Nephron (organoid): ENCODE data around the gene VAV2.

Experiments used
- H3K27ac Mint-ChIP-seq, 3 experiments: 2 replicates each; pipeline ENCODE4 v1.8.0; 2020; ENCODE audit warnings: mixed read lengths in 3 of 3, mild to moderate bottlenecking in 2 of 3, moderate library complexity in 1 of 3
- H3K27me3 Mint-ChIP-seq: 2 replicates; pipeline ENCODE4 v1.8.0; 2021; ENCODE audit warnings: low read depth, mild to moderate bottlenecking, moderate library complexity, mixed read lengths
- H3K36me3 Mint-ChIP-seq: 2 replicates; pipeline ENCODE4 v1.8.0; 2020; ENCODE audit warnings: low read depth, mixed read lengths
- H3K4me1 Mint-ChIP-seq: 2 replicates; pipeline ENCODE4 v1.8.0; 2020; ENCODE audit warnings: mixed read lengths
- H3K4me3 Mint-ChIP-seq, 3 experiments: 2 replicates each; pipeline ENCODE4 v1.8.0; 2020; ENCODE audit warnings: mild to moderate bottlenecking in 3 of 3, mixed read lengths in 3 of 3, moderate library complexity in 2 of 3
- H3K9me3 Mint-ChIP-seq: 2 replicates; pipeline ENCODE4 v1.8.0; 2020; ENCODE audit warnings: mixed read lengths
- TF ChIP-seq, protein P1 (sequence below), 3 experiments: fragments of 200-600 bp; sonication (generic); IDR thresholded peaks; one replicate each; pipeline ENCODE4 v1.5.0; 2021; ENCODE audit warnings: antibody characterized with exemption in 3 of 3; ENCODE audit not compliant: unreplicated experiment in 3 of 3

VAV2 gene, protein sequence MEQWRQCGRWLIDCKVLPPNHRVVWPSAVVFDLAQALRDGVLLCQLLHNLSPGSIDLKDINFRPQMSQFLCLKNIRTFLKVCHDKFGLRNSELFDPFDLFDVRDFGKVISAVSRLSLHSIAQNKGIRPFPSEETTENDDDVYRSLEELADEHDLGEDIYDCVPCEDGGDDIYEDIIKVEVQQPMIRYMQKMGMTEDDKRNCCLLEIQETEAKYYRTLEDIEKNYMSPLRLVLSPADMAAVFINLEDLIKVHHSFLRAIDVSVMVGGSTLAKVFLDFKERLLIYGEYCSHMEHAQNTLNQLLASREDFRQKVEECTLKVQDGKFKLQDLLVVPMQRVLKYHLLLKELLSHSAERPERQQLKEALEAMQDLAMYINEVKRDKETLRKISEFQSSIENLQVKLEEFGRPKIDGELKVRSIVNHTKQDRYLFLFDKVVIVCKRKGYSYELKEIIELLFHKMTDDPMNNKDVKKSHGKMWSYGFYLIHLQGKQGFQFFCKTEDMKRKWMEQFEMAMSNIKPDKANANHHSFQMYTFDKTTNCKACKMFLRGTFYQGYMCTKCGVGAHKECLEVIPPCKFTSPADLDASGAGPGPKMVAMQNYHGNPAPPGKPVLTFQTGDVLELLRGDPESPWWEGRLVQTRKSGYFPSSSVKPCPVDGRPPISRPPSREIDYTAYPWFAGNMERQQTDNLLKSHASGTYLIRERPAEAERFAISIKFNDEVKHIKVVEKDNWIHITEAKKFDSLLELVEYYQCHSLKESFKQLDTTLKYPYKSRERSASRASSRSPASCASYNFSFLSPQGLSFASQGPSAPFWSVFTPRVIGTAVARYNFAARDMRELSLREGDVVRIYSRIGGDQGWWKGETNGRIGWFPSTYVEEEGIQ

DNA sequence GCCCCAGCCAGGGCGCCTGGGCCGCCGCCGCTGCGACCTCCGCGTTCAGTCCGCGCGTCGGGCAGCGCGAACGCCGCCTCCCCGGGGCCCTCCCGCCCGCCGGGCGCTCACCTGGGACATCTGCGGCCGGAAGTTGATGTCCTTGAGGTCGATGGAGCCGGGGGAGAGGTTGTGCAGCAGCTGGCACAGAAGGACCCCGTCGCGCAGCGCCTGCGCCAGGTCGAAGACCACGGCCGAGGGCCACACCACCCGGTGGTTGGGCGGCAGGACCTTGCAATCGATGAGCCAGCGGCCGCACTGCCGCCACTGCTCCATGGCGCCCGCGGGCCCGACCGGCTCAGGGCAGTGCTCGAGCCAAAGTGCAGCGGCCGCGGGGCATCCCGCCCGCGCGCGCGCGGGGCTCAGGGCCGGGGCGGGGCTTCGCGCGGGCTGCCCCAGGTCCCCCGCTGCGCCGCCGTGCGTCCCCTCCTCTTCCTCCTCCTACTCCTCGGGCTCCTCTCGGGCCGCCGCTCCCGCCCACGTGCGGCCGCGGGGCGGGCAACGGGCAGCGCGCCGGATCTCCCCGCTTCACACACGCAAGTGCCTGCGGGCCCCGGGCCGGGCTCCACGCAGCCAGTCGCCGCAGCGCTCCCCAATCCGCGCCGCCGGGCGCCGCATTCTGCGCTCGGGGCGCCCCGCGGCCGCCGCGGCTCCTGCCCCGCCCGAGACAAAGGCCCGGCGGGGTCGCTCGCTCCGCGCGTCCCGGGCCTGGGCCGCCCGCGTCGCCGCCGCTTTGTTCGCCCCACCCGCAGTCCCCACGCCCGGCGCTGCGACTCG, at the start of gene VAV2:
Gene VAV2 (minus strand): TSS at position 361 of the 816 bp plus-strand sequence. CDS start 46 bp downstream, at position 315.
- H3K4me1 Mint-ChIP-seq = peaks cover 19% of the 10 kb centered on the region
- H3K27me3 Mint-ChIP-seq = peaks cover 5% of the 10 kb centered on the region
- TF ChIP-seq, protein P1, sequence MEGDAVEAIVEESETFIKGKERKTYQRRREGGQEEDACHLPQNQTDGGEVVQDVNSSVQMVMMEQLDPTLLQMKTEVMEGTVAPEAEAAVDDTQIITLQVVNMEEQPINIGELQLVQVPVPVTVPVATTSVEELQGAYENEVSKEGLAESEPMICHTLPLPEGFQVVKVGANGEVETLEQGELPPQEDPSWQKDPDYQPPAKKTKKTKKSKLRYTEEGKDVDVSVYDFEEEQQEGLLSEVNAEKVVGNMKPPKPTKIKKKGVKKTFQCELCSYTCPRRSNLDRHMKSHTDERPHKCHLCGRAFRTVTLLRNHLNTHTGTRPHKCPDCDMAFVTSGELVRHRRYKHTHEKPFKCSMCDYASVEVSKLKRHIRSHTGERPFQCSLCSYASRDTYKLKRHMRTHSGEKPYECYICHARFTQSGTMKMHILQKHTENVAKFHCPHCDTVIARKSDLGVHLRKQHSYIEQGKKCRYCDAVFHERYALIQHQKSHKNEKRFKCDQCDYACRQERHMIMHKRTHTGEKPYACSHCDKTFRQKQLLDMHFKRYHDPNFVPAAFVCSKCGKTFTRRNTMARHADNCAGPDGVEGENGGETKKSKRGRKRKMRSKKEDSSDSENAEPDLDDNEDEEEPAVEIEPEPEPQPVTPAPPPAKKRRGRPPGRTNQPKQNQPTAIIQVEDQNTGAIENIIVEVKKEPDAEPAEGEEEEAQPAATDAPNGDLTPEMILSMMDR (IDR thresholded peaks at IDR 0.05; ENCODE audit: unreplicated experiment in 3 of 3) = no peak
- H3K4me3 Mint-ChIP-seq = peak within 1 kb of the TSS; percentile 91
- H3K36me3 Mint-ChIP-seq = no peaks in the 10 kb centered on the region
- peak within 1 kb of the TSS in 2 of 3 experiments; percentile 56 to 93 for H3K27ac Mint-ChIP-seq
- no peaks in the 10 kb centered on the region for H3K9me3 Mint-ChIP-seq

DNA sequence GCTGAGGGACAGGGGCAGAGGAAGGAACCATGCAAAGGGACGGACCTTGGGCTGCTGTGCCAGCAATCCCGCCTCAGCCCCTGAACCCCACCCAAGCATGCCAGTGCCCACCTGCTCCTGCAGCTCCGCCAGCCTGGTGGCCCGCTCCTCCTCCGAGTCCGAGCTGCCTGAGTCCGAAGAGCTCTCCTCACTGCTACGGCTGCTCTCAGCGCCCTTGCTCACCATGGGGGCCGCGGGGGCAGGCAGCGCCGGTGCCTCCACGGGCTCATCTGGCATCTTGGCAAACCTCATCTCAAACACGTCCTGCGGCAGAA, 49.5 kb upstream of the VAV2 start:
- peaks cover 69% of the 10 kb centered on the region for H3K36me3 Mint-ChIP-seq
- no peaks in the 10 kb centered on the region for H3K27me3 Mint-ChIP-seq
- peaks cover 13% of the 10 kb centered on the region for H3K9me3 Mint-ChIP-seq

DNA sequence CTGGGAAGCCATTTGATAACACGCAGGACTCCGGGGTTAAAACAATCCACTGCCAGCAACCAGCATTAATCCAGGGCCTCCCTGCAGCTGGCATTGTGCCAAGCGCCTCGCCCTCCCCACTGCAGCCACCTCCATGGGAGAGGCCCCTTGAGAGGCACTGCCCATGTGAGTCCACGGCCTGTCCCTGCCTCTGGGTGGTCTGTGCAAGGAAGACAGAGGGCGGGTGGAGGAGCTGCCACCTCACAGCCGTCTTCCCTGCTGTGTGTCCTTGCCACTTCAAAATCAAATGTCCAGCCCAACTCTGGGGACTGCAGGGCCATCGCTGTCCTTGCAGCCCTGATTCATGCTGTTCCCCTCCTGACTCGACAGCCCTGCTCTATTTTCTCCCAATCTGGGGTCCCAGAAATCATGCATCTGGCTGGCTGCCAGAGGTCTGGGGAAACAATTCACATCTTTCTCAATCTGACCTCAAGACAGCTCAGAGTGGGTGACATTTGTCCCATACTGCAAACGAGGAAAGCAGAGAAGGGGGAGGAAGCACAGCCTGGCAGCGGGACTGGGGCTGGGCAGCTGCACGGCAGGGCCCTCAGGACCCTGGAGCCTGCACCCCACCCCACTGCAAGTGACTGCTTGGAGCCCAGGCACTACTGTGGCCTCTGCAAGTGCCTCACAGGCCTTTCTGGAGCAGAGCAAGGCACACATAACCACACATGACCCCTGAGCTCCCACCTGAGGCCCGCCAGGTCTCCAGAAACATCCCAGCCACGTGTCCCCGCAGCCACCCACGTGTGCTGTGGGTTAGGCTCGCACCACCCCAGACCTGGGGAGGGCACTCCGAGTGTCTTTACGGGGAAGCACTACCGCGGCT, 48.9 kb upstream of the VAV2 start:
- H3K9me3 Mint-ChIP-seq = peaks cover 13% of the 10 kb centered on the region
- no peak overlapping the region for H3K4me3 Mint-ChIP-seq
- H3K27me3 Mint-ChIP-seq = no peaks in the 10 kb centered on the region
- TF ChIP-seq, protein P1 (IDR thresholded peaks at IDR 0.05; ENCODE audit: unreplicated experiment in 3 of 3) = no peak
- H3K36me3 Mint-ChIP-seq = peaks cover 72% of the 10 kb centered on the region
- H3K27ac Mint-ChIP-seq = no peak overlapping the region
- H3K4me1 Mint-ChIP-seq = no peaks in the 10 kb centered on the region

More for the DNA sequence above, 49.5 kb upstream of the VAV2 start:
- no peak overlapping the region for H3K27ac Mint-ChIP-seq
- no peak overlapping the region for H3K4me3 Mint-ChIP-seq
- H3K4me1 Mint-ChIP-seq = no peaks in the 10 kb centered on the region
- TF ChIP-seq, protein P1 (IDR thresholded peaks at IDR 0.05; ENCODE audit: unreplicated experiment in 3 of 3) = no peak

DNA sequence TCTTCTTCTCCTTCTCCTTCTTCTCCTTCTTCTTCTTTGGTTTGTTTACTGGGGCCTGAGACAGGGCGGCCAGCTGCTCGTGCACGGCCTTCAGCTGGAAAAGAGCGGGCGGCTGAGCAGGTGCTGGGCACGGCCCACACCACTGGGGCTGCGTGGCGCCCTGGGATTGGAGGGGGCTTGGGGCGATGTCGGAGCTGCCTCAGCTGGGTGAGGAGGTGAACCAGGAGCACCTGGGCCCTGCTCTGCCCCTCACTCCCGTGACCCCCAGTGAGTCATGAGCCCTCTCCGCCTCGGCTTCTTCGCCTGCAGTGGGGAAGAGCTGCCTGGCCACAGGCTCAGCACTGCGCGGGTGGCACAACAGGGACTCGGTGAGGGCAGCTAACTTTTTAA, 48.0 kb upstream of the VAV2 start:
- Mint-ChIP-seq H3K36me3 (peaks cover 77% of the 10 kb centered on the region), H3K4me3 (no peak overlapping the region), H3K9me3 (peaks cover 13% of the 10 kb centered on the region), H3K27ac (no peak overlapping the region), H3K4me1 (no peaks in the 10 kb centered on the region), H3K27me3 (no peaks in the 10 kb centered on the region)
- TF ChIP-seq, protein P1 (IDR thresholded peaks at IDR 0.05; ENCODE audit: unreplicated experiment in 3 of 3) = no peak
